Activated T-helper 9 cell treated with anti-CD3 and anti-CD28 coated beads, Interleukin-2, amount 50 U/mL, for 16 hours (primary cell): ENCODE data around the gene RPL29.

ENCODE experiments used
- DNase-seq: peaks from one replicate; pipeline ENCODE4 v3.0.0-alpha.2; 2020; ENCODE audit warnings: low read depth

Gene RPL29

GRCh38 chr3:51962854-51963530, 32.7 kb downstream of the RPL29 start:
- no peak for DNase-seq

GRCh38 chr3:51961602-51962569, 33.8 kb downstream of the RPL29 start:
- DNase-seq = no peak

GRCh38 chr3:51961011-51961410, 34.7 kb downstream of the RPL29 start:
- DNase-seq = no peak

- no peak for DNase-seq
Observed at GRCh38 chr3:51960386-51960785, 35.3 kb downstream of the RPL29 start.

GRCh38 chr3:51959651-51960050, 36.0 kb downstream of the RPL29 start:
- no peak for DNase-seq

- DNase-seq = no peak
Observed at GRCh38 chr3:51958603-51959521, 36.8 kb downstream of the RPL29 start.

GRCh38 chr3:51957520-51958205, 38.0 kb downstream of the RPL29 start:
- no peak for DNase-seq

GRCh38 chr3:51955893-51956770, 39.6 kb downstream of the RPL29 start:
- no peak for DNase-seq

GRCh38 chr3:51955175-51955892, 40.4 kb downstream of the RPL29 start, which contains the start of gene GPR62:
Gene GPR62, plus strand, starts transcription at chr3:51955381. Its CDS starts 272 bp downstream, at chr3:51955653.
- no peak for DNase-seq

GRCh38 chr3:51954713-51955112, 41.0 kb downstream of the RPL29 start:
- DNase-seq = no peak

GRCh38 chr3:51954105-51954504, 41.6 kb downstream of the RPL29 start:
- DNase-seq = no peak

GRCh38 chr3:51953445-51953844, 42.2 kb downstream of the RPL29 start:
- no peak for DNase-seq

GRCh38 chr3:51950899-51951298, 44.8 kb downstream of the RPL29 start:
- DNase-seq = no peak

- DNase-seq = no peak
Observed at GRCh38 chr3:51949121-51949520, 46.6 kb downstream of the RPL29 start.

- DNase-seq = no peak
Observed at GRCh38 chr3:51948016-51948580, 47.6 kb downstream of the RPL29 start.

GRCh38 chr3:51947215-51947900, 48.3 kb downstream of the RPL29 start:
- DNase-seq = no peak

GRCh38 chr3:51946796-51947195, 48.9 kb downstream of the RPL29 start:
- DNase-seq = no peak

GRCh38 chr3:51945926-51946705, 49.6 kb downstream of the RPL29 start:
- DNase-seq = no peak
